B cell (primary cell): Measurements from ENCODE around the gene SRRM3.
"Not testable (repeated sequence)": the region's sequence is repeated elsewhere in the genome, so short reads cannot be mapped to it uniquely, and the experiment has no call there.

ENCODE experiments used
- EZH2 ChIP-seq: IDR thresholded peaks from 2 replicates; pipeline ENCODE4 v1.6.1; 2012; ENCODE audit warnings: borderline replicate concordance, low read depth, mild to moderate bottlenecking, moderate library complexity, low read length; ENCODE audit not compliant: insufficient read depth, poor library complexity, severe bottlenecking
- TF ChIP-seq, protein P1 (sequence below): fragments of 200-600 bp; IDR thresholded peaks from one replicate; pipeline ENCODE4 v1.8.0; 2022; ENCODE audit warnings: antibody characterized with exemption, mild to moderate bottlenecking

DNA sequence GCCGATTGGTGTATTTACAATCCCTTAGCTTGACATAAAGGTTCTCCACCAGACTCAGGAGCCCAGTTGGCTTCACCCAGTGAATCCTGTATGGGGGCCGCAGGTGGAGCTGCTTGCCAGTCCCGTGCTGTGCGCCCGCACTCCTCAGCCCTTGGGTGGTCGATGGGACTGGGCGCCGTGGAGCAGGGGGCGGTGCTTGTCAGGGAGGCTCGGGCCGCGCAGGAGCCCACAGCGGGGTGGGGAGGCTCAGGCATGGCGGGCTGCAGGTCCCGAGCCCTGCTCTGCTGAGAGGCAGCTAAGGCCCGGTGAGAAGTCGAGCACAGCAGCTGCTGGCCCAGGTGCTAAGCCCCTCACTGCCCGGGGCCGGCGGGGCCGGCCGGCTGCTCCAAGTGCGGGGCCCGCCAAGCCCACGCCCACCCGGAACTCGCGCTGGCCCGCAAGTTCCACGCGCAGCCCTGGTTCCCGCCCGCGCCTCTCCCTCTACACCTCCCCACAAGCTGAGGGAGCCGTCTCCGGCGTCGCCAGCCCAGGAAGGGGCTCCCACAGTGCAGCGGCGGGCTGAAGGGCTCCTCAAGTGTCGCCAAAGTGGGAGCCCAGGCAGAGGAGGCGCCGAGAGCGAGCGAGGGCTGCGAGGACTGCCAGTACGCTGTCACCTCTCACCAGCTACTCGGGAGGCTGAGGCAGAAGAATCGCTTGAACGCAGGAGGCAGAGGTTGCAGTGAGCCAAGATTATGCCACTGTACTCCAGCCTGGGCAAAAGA, 107.8 kb downstream of the SRRM3 start:
- TF ChIP-seq, protein P1, sequence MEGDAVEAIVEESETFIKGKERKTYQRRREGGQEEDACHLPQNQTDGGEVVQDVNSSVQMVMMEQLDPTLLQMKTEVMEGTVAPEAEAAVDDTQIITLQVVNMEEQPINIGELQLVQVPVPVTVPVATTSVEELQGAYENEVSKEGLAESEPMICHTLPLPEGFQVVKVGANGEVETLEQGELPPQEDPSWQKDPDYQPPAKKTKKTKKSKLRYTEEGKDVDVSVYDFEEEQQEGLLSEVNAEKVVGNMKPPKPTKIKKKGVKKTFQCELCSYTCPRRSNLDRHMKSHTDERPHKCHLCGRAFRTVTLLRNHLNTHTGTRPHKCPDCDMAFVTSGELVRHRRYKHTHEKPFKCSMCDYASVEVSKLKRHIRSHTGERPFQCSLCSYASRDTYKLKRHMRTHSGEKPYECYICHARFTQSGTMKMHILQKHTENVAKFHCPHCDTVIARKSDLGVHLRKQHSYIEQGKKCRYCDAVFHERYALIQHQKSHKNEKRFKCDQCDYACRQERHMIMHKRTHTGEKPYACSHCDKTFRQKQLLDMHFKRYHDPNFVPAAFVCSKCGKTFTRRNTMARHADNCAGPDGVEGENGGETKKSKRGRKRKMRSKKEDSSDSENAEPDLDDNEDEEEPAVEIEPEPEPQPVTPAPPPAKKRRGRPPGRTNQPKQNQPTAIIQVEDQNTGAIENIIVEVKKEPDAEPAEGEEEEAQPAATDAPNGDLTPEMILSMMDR = not testable (repeated sequence)
- not testable (repeated sequence) for TF ChIP-seq EZH2
